GM23338 (cell line): Measurements from ENCODE around the gene ABAT. TPM values are rescaled to one million over a fixed set of nuclear protein-coding genes. Genes with fewer than 3 reads are reported as not detected.

Experiments used
- ATAC-seq: fragments of 200-7000 bp; cut with Tn5 transposase; 3 replicates; pipeline ENCODE4 v1.9.1; 2020
- DNase-seq: peaks from one replicate; pipeline ENCODE4 v3.0.0-alpha.2; 2015; ENCODE audit warnings: low spot score
- H2AFZ ChIP-seq: fragments of 200-600 bp; sonication (generic); 2 replicates; pipeline ENCODE4 v1.8.0; 2016; ENCODE audit warnings: antibody characterized with exemption, mild to moderate bottlenecking, moderate library complexity
- H3F3A ChIP-seq: fragments of 200-600 bp; sonication (generic); replicated peaks from 2 replicates; pipeline ENCODE4 v1.8.0; 2017; ENCODE audit warnings: antibody characterized with exemption, mixed run types, low read depth
- H3K27ac ChIP-seq: fragments of 200-600 bp; sonication (generic); 2 replicates; pipeline ENCODE4 v1.6.1; 2016; ENCODE audit warnings: low read depth
- H3K27me3 ChIP-seq: fragments of 200-600 bp; sonication (generic); 2 replicates; pipeline ENCODE4 v1.8.0; 2016; ENCODE audit warnings: mild to moderate bottlenecking, mixed run types, moderate library complexity; ENCODE audit not compliant: insufficient read depth
- H3K36me3 ChIP-seq: fragments of 200-600 bp; sonication (generic); 2 replicates; pipeline ENCODE4 v1.8.0; 2016; ENCODE audit warnings: mild to moderate bottlenecking; ENCODE audit not compliant: insufficient read depth
- H3K4me1 ChIP-seq: fragments of 200-600 bp; sonication (generic); 2 replicates; pipeline ENCODE4 v1.8.0; 2016; ENCODE audit warnings: mild to moderate bottlenecking, moderate library complexity; ENCODE audit not compliant: insufficient read depth
- H3K4me2 ChIP-seq: fragments of 200-600 bp; sonication (generic); 2 replicates; pipeline ENCODE4 v1.7.1; 2017; ENCODE audit warnings: mixed run types
- H3K4me3 ChIP-seq: fragments of 200-600 bp; sonication (generic); 2 replicates; pipeline ENCODE4 v1.6.1; 2016; ENCODE audit warnings: mixed run types
- H3K79me2 ChIP-seq: fragments of 200-600 bp; sonication (generic); replicated peaks from 2 replicates; pipeline ENCODE4 v1.8.0; 2017; ENCODE audit warnings: mild to moderate bottlenecking; ENCODE audit not compliant: insufficient read depth
- H3K9me2 ChIP-seq: fragments of 200-600 bp; sonication (generic); 2 replicates; pipeline ENCODE4 v1.8.0; 2017; ENCODE audit not compliant: insufficient read depth
- H4K20me1 ChIP-seq: fragments of 200-600 bp; sonication (generic); replicated peaks from 2 replicates; pipeline ENCODE4 v1.8.0; 2017; ENCODE audit warnings: mild to moderate bottlenecking; ENCODE audit not compliant: insufficient read depth
- H3K27ac Mint-ChIP-seq: 2 replicates; pipeline ENCODE4 v1.8.0; 2020; ENCODE audit warnings: inconsistent platforms, mild to moderate bottlenecking, moderate library complexity, mixed read lengths
- H3K27me3 Mint-ChIP-seq: 3 replicates; pipeline ENCODE4 v1.8.0; 2022; ENCODE audit warnings: low read depth, mild to moderate bottlenecking, moderate library complexity, mixed read lengths, inconsistent platforms; ENCODE audit not compliant: insufficient read depth, poor library complexity
- H3K36me3 Mint-ChIP-seq: 3 replicates; pipeline ENCODE4 v1.8.0; 2021; ENCODE audit warnings: low read depth, mild to moderate bottlenecking, inconsistent platforms, moderate library complexity, mixed read lengths
- H3K4me1 Mint-ChIP-seq: 3 replicates; pipeline ENCODE4 v1.8.0; 2020; ENCODE audit warnings: mild to moderate bottlenecking, inconsistent platforms, mixed read lengths
- H3K4me3 Mint-ChIP-seq: 3 replicates; pipeline ENCODE4 v1.8.0; 2021; ENCODE audit warnings: moderate library complexity, mild to moderate bottlenecking, inconsistent platforms, mixed read lengths
- H3K9me3 Mint-ChIP-seq: 3 replicates; pipeline ENCODE4 v1.8.0; 2020; ENCODE audit warnings: moderate library complexity, mild to moderate bottlenecking, inconsistent platforms, mixed read lengths
- CTCF ChIP-seq, 2 experiments: fragments of 200-600 bp in 1 of 2; sonication (generic) in 1 of 2; conservative IDR thresholded peaks; 2 replicates each; pipeline versions ENCODE4 v1.5.1 to v1.6.1; 2016 to 2017; ENCODE audit warnings: antibody characterized with exemption in 2 of 2, low read depth in 2 of 2, mild to moderate bottlenecking in 2 of 2, moderate library complexity in 1 of 2
- EZH2 ChIP-seq: fragments of 200-600 bp; sonication (generic); IDR thresholded peaks from one replicate; pipeline ENCODE4 v1.8.0; 2017; ENCODE audit warnings: antibody characterized with exemption, mild to moderate bottlenecking, low read depth; ENCODE audit not compliant: unreplicated experiment
- JUNB ChIP-seq: IDR thresholded peaks from one replicate; pipeline ENCODE4 v1.6.1; 2016; ENCODE audit warnings: antibody characterized with exemption; ENCODE audit not compliant: unreplicated experiment
- NANOG ChIP-seq: IDR thresholded peaks from 2 replicates; pipeline ENCODE4 v1.6.1; 2016; ENCODE audit warnings: antibody characterized with exemption, borderline replicate concordance
- POLR2AphosphoS5 ChIP-seq: IDR thresholded peaks from 2 replicates; pipeline ENCODE4 v1.6.1; 2016; ENCODE audit warnings: antibody characterized with exemption, low read depth
- REST ChIP-seq: IDR thresholded peaks from one replicate; pipeline ENCODE4 v1.6.1; 2018; ENCODE audit warnings: antibody characterized with exemption; ENCODE audit not compliant: unreplicated experiment
- STAT1 ChIP-seq: IDR thresholded peaks from one replicate; pipeline ENCODE4 v1.6.1; 2016; ENCODE audit warnings: antibody characterized with exemption; ENCODE audit not compliant: unreplicated experiment
- ZNF114 ChIP-seq: fragments of 250-450 bp; sonication (Bioruptor Pico); IDR thresholded peaks from 2 replicates; pipeline ENCODE4 v1.5.0; 2020; ENCODE audit warnings: mild to moderate bottlenecking, moderate library complexity
- ZNF331 ChIP-seq: fragments of 250-450 bp; sonication (Bioruptor Pico); IDR thresholded peaks from 2 replicates; pipeline ENCODE4 v1.5.0; 2020; ENCODE audit warnings: low read depth, mild to moderate bottlenecking, moderate library complexity
- ZNF462 ChIP-seq: fragments of 250-450 bp; sonication (Bioruptor Pico); IDR thresholded peaks from 2 replicates; pipeline ENCODE4 v1.5.0; 2020; ENCODE audit warnings: mild to moderate bottlenecking, moderate library complexity
- polyA plus RNA-seq: library from polyadenylated mRNA; unstranded; fragments of >200 nt; fragmentation: Nextera tagmentation; extraction: Ambion mirVana; gene quantifications from 2 replicates; pipeline ENCODE4 v1.2.1, GENCODE V29; 2016
- total RNA-seq: library from RNA; depleted of rRNA; stranded (reverse); fragments of >200 nt; shearing (Covaris generic); gene quantifications from 2 replicates; pipeline ENCODE4 v1.2.3, GENCODE V29; 2014

The ABAT gene
- total and polyA plus RNA-seq, 2 experiments from 2014 or later: 4.4 to 8.8 TPM

- Histone ChIP-seq H2AFZ (no peak overlapping the region), H3K4me3 (no peak overlapping the region), H3K4me1 (peaks cover 20% of the 10 kb centered on the region; the same call in 1 of the 2 replicates), H3K79me2 (no peaks in the 10 kb centered on the region), H3K36me3 (no peaks in the 10 kb centered on the region), H3K9me2 (no peaks in the 10 kb centered on the region), H3F3A (0 out of 2 replicates have a peak, but pooled peaks cover 5% of the 10 kb centered on the region), H3K27ac (peak overlapping the region; percentile 55; the same call in 1 of the 2 replicates), H3K27me3 (no peaks in the 10 kb centered on the region), H4K20me1 (peaks cover 3% of the 10 kb centered on the region; the same call in 1 of the 2 replicates), H3K4me2 (no peak overlapping the region)
- Mint-ChIP-seq H3K9me3 (no peaks in the 10 kb centered on the region; the same call in 1 of the 3 replicates), H3K27me3 (peaks cover 1% of the 10 kb centered on the region), H3K36me3 (no peaks in the 10 kb centered on the region), H3K4me3 (no peak overlapping the region), H3K27ac (no peak overlapping the region), H3K4me1 (peaks cover 6% of the 10 kb centered on the region; the same call in 2 of the 3 replicates)
- peak; percentile 84 for ATAC-seq
- TF ChIP-seq ZNF331 (CRISPR knock-in tag) (no peak), ZNF462 (CRISPR knock-in tag) (no peak), ZNF114 (CRISPR knock-in tag) (no peak), EZH2 (no peak), JUNB (no peak), STAT1 (no peak), POLR2AphosphoS5 (no peak), CTCF (conservative IDR thresholded peaks at IDR 0.05; ENCODE audit: low read depth in 2 of 2) (no peak), NANOG (no peak), REST (no peak)
- peak; percentile 76 for DNase-seq
Observed at GRCh38 chr16:8720080-8720966, 45.9 kb downstream of the ABAT start.
